ENCODE results near the gene SVOPL. TPM values are rescaled to one million over a fixed set of nuclear protein-coding genes. Genes with fewer than 3 reads are reported as not detected.
"Not testable (repeated sequence)": the region's sequence is repeated elsewhere in the genome, so short reads cannot be mapped to it uniquely, and the experiment has no call there.

The SVOPL gene
- total and polyA plus RNA-seq, 2 donors (not counting 1 experiment from before 2014, with no cell fraction given), result not detected

DNA sequence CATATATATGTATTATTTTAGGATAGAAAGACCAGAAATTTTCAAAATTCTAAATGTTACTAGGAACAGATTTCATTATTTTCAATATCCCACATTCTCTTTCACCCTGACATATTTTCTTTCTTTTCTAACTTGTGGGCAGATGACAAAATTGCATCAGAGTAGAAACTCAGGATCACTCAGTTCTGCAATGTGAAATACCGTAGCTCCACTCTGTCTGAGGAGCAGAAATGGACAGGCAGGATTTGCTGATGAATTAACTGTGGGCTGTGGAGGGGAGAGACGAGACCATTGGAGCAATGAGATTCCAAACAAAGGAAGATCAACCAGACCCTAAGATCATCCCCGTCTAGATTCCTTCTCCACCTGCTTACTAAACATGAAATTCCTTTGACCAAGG lies 37.0 kb upstream of the SVOPL start:
- H3K9me3 ChIP-seq (ENCODE audit: control insufficient read depth, insufficient read depth, low read depth, low read length), result no peaks in the 10 kb centered on the region

DNA sequence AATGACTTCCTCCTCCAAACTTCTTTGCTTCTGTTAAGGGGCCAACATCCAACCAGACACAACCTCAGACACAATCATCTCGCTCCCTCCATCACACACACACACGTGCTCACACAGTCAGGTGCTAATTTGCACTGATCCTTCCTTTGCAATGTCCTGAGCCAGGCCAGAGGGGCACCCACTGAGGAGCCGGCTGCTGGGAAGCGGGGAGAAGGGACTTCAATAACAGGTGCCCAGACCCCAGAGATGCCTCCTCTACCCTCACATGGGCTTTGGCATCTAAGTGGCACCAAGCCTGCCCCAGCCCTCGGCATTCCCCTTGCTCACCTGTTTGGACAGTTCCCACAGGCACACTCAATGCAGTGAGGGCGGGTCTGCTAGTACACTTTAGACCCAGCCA lies 34.2 kb upstream of the SVOPL start:
- Histone ChIP-seq H3K4me3 (replicated peaks in 1 of 4; ENCODE audit: control extremely low read depth in 1 of 4, insufficient read depth in 1 of 4, low read depth in 3 of 4, low read length in 4 of 4) (no peak overlapping the region), H4K20me1 (ENCODE audit: control insufficient read depth, extremely low read depth, insufficient read depth, low read length) (no peaks in the 10 kb centered on the region), H3K9ac (ENCODE audit: insufficient read depth, low read length) (no peak overlapping the region), H3K9me3 (ENCODE audit: control insufficient read depth, insufficient read depth, low read depth, low read length) (no peaks in the 10 kb centered on the region), H3K79me2 (ENCODE audit: control insufficient read depth, insufficient read depth, low read length) (no peaks in the 10 kb centered on the region), H3K36me3 (ENCODE audit: control insufficient read depth, insufficient read depth, low read length) (no peaks in the 10 kb centered on the region), H3K27ac (ENCODE audit: insufficient read depth, low read length) (no peak overlapping the region), H3K27me3 (ENCODE audit: control insufficient read depth, insufficient read depth, low read length) (no peaks in the 10 kb centered on the region), H2AFZ (ENCODE audit: low read length) (no peak overlapping the region), H3K4me1 (ENCODE audit: control insufficient read depth, extremely low read depth, insufficient read depth, low read length) (no peaks in the 10 kb centered on the region), H3K4me2 (ENCODE audit: extremely low read depth, insufficient read depth, low read length) (no peak overlapping the region)
- no peak for DNase-seq (ENCODE audit: low read depth in 2 of 2)
- TF ChIP-seq, protein P1, sequence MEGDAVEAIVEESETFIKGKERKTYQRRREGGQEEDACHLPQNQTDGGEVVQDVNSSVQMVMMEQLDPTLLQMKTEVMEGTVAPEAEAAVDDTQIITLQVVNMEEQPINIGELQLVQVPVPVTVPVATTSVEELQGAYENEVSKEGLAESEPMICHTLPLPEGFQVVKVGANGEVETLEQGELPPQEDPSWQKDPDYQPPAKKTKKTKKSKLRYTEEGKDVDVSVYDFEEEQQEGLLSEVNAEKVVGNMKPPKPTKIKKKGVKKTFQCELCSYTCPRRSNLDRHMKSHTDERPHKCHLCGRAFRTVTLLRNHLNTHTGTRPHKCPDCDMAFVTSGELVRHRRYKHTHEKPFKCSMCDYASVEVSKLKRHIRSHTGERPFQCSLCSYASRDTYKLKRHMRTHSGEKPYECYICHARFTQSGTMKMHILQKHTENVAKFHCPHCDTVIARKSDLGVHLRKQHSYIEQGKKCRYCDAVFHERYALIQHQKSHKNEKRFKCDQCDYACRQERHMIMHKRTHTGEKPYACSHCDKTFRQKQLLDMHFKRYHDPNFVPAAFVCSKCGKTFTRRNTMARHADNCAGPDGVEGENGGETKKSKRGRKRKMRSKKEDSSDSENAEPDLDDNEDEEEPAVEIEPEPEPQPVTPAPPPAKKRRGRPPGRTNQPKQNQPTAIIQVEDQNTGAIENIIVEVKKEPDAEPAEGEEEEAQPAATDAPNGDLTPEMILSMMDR (conservative IDR thresholded peaks at IDR 0.05 in 1 of 2, IDR thresholded peaks at IDR 0.05 in 1 of 2; ENCODE audit: low read depth in 1 of 2, low read length in 2 of 2), result no peak
- no peak for TF ChIP-seq EZH2 (IDR thresholded peaks at IDR 0.05; ENCODE audit: low read length, missing control alignments)

More for the DNA sequence above, 37.0 kb upstream of the SVOPL start:
- H3K9ac ChIP-seq (ENCODE audit: insufficient read depth, low read length), result no peak overlapping the region
- TF ChIP-seq, protein P1 (conservative IDR thresholded peaks at IDR 0.05 in 1 of 2, IDR thresholded peaks at IDR 0.05 in 1 of 2; ENCODE audit: low read depth in 1 of 2, low read length in 2 of 2), result no peak
- no peak for TF ChIP-seq EZH2 (IDR thresholded peaks at IDR 0.05; ENCODE audit: low read length, missing control alignments)
- no peaks in the 10 kb centered on the region for H4K20me1 ChIP-seq (ENCODE audit: control insufficient read depth, extremely low read depth, insufficient read depth, low read length)
- no peak overlapping the region for H3K4me3 ChIP-seq (replicated peaks in 1 of 4; ENCODE audit: control extremely low read depth in 1 of 4, insufficient read depth in 1 of 4, low read depth in 3 of 4, low read length in 4 of 4)
- H3K36me3 ChIP-seq (ENCODE audit: control insufficient read depth, insufficient read depth, low read length), result no peaks in the 10 kb centered on the region
- H3K27me3 ChIP-seq (ENCODE audit: control insufficient read depth, insufficient read depth, low read length), result no peaks in the 10 kb centered on the region
- no peak overlapping the region for H2AFZ ChIP-seq (ENCODE audit: low read length)
- no peak for DNase-seq (ENCODE audit: low read depth in 2 of 2)
- H3K79me2 ChIP-seq (ENCODE audit: control insufficient read depth, insufficient read depth, low read length), result no peaks in the 10 kb centered on the region
- no peaks in the 10 kb centered on the region for H3K4me1 ChIP-seq (ENCODE audit: control insufficient read depth, extremely low read depth, insufficient read depth, low read length)
- no peak overlapping the region for H3K27ac ChIP-seq (ENCODE audit: insufficient read depth, low read length)
- no peak overlapping the region for H3K4me2 ChIP-seq (ENCODE audit: extremely low read depth, insufficient read depth, low read length)

DNA sequence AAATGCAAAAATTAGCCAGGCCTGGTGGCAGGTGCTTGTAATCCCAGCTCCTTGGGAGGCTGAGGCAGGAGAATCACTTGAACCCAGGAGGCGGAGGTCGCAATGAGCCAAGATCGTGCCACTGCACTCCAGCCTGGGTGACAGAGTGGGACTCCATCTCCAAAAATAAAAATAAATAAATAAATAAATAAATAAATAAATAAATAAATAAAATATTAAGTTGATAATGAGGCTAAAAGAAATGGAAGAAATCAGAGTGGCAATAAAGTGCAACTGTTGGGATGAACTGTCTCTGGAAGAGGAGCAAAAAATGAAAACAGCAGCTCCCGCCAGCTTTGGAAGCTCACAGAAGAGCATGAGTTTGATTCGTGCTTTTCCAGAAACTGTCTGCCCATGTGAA lies 30.6 kb upstream of the SVOPL start:
- not testable (repeated sequence) for H3K9me3 ChIP-seq (ENCODE audit: control insufficient read depth, insufficient read depth, low read depth, low read length); H3K4me3 ChIP-seq (replicated peaks in 1 of 4; ENCODE audit: control extremely low read depth in 1 of 4, insufficient read depth in 1 of 4, low read depth in 3 of 4, low read length in 4 of 4); DNase-seq (ENCODE audit: low read depth in 2 of 2); H3K79me2 ChIP-seq (ENCODE audit: control insufficient read depth, insufficient read depth, low read length); H3K9ac ChIP-seq (ENCODE audit: insufficient read depth, low read length); H3K27ac ChIP-seq (ENCODE audit: insufficient read depth, low read length); H2AFZ ChIP-seq (ENCODE audit: low read length); H4K20me1 ChIP-seq (ENCODE audit: control insufficient read depth, extremely low read depth, insufficient read depth, low read length); H3K4me1 ChIP-seq (ENCODE audit: control insufficient read depth, extremely low read depth, insufficient read depth, low read length); H3K27me3 ChIP-seq (ENCODE audit: control insufficient read depth, insufficient read depth, low read length); H3K4me2 ChIP-seq (ENCODE audit: extremely low read depth, insufficient read depth, low read length); H3K36me3 ChIP-seq (ENCODE audit: control insufficient read depth, insufficient read depth, low read length)

Data from fibroblast of lung (primary cell).